LNCAP (cell line): ENCODE measurements around the gene LAMP1.

Source experiments
- CTCF ChIP-seq: fragments of 450-650 bp; IDR thresholded peaks from 2 replicates; pipeline ENCODE4 v1.5.1; 2017; ENCODE audit warnings: mild to moderate bottlenecking

The LAMP1 gene

GRCh38 chr13:113304121-113304520 lies 7.1 kb downstream of the LAMP1 start:
- no peak for TF ChIP-seq CTCF

- no peak for TF ChIP-seq CTCF
Observed at GRCh38 chr13:113305208-113305607, 8.2 kb downstream of the LAMP1 start.

GRCh38 chr13:113307491-113307890 lies 10.5 kb downstream of the LAMP1 start:
- TF ChIP-seq CTCF = no peak

- TF ChIP-seq CTCF = no peak
Observed at GRCh38 chr13:113309473-113309872, 12.4 kb downstream of the LAMP1 start.

- no peak for TF ChIP-seq CTCF
Observed at GRCh38 chr13:113315992-113316391, 19.0 kb downstream of the LAMP1 start.

- no peak for TF ChIP-seq CTCF
Observed at GRCh38 chr13:113317031-113317430, 20.0 kb downstream of the LAMP1 start.

GRCh38 chr13:113318956-113319355 lies 21.9 kb downstream of the LAMP1 start:
- no peak for TF ChIP-seq CTCF

- TF ChIP-seq CTCF = no peak
Observed at GRCh38 chr13:113319371-113319770, 22.3 kb downstream of the LAMP1 start.
